Mucosa of stomach (tissue), 1 donor: ENCODE data around the gene MYO5C.

Experiments
- H3K27me3 ChIP-seq: one replicate; pipeline ENCODE4 v1.7.0; 2013; ENCODE audit warnings: mild to moderate bottlenecking, low read length; ENCODE audit not compliant: control insufficient read depth, insufficient read depth
- H3K36me3 ChIP-seq: one replicate; pipeline ENCODE4 v1.7.0; 2013; ENCODE audit warnings: low read length; ENCODE audit not compliant: control insufficient read depth, insufficient read depth
- H3K4me1 ChIP-seq: one replicate; pipeline ENCODE4 v1.7.0; 2013; ENCODE audit warnings: mild to moderate bottlenecking, low read length; ENCODE audit not compliant: control insufficient read depth, insufficient read depth
- H3K4me3 ChIP-seq: one replicate; pipeline ENCODE4 v1.7.0; 2013; ENCODE audit warnings: low read length
- H3K9ac ChIP-seq: one replicate; pipeline ENCODE4 v1.7.0; 2013; ENCODE audit warnings: mild to moderate bottlenecking, low read length, moderate library complexity
- H3K9me3 ChIP-seq: one replicate; pipeline ENCODE4 v1.7.0; 2013; ENCODE audit warnings: mild to moderate bottlenecking, low read length, moderate library complexity; ENCODE audit not compliant: control insufficient read depth
- donor health status: Pancreatic carcinoma.

The MYO5C gene

GRCh38 chr15:52214553-52214952, 81.1 kb downstream of the MYO5C start:
- Histone ChIP-seq H3K27me3 (no peaks in the 10 kb centered on the region), H3K4me1 (no peaks in the 10 kb centered on the region), H3K4me3 (no peak overlapping the region), H3K36me3 (peaks cover 15% of the 10 kb centered on the region), H3K9ac (no peak overlapping the region), H3K9me3 (no peaks in the 10 kb centered on the region)

DNA sequence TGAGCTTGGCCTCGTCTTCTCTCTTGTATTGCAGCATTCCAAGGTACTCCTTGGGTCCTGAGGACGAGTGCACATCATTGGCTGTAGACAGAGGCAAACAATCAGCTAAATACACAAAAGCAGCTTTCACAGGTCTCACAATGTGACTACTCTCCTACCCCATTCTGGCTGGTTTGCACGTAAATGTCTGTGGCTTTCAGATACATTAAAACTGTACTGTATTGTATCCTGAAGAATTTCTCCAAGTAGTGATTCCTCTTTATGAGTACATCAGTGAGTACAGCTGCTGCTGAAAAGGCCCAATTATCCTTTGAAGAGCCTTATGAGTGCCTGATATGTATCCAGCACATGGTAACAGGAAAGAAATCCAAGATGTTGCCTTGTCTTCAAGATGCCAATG, 82.4 kb downstream of the MYO5C start:
- Histone ChIP-seq H3K36me3 (peaks cover 15% of the 10 kb centered on the region), H3K9me3 (no peaks in the 10 kb centered on the region), H3K4me3 (no peak overlapping the region), H3K27me3 (no peaks in the 10 kb centered on the region), H3K4me1 (no peaks in the 10 kb centered on the region), H3K9ac (no peak overlapping the region)

DNA sequence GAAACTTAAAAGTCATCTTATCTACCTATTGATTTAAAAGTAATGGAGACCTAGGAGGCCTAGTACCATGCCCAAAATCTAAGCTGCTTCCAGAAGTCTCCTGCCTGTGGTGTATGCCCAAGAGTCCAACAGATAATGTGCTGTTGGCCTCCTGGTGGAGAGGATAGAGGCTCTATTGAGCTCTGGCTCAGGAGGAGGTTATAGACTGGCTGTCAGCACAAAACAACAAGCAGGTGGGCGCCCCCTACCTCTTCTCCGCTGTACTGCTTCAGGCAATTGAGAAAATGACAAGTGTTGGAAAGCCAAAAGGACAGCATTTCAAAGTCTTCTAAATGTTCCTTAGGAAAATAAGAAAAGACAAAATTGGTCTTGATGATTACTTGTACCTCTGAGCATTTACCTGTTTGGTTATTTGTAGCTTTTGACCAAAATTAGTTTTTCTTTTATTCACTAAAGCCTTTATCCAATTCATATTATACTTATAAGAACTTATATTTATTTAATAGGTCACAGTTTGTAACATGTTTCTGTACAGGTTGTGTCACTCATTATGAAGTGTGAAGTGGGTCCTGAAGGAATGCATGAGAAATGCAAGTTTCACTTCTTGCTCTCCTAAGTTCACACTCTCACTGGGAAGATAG, 87.2 kb downstream of the MYO5C start:
- H3K27me3 ChIP-seq = no peaks in the 10 kb centered on the region
- no peak overlapping the region for H3K4me3 ChIP-seq
- no peak overlapping the region for H3K9ac ChIP-seq
- peaks cover 9% of the 10 kb centered on the region for H3K36me3 ChIP-seq
- H3K9me3 ChIP-seq = no peaks in the 10 kb centered on the region
- H3K4me1 ChIP-seq = no peaks in the 10 kb centered on the region

- H3K4me3 ChIP-seq = no peak overlapping the region
- peaks cover 9% of the 10 kb centered on the region for H3K36me3 ChIP-seq
- H3K9me3 ChIP-seq = no peaks in the 10 kb centered on the region
These were observed 88.4 kb downstream of the MYO5C start for GRCh38 chr15:52207191-52207590.

GRCh38 chr15:52206446-52206845, 89.2 kb downstream of the MYO5C start:
- H3K9ac ChIP-seq = no peak overlapping the region
- H3K4me3 ChIP-seq = no peak overlapping the region
- H3K4me1 ChIP-seq = no peaks in the 10 kb centered on the region
- peaks cover 9% of the 10 kb centered on the region for H3K36me3 ChIP-seq
- no peaks in the 10 kb centered on the region for H3K27me3 ChIP-seq
- no peaks in the 10 kb centered on the region for H3K9me3 ChIP-seq

More at GRCh38 chr15:52207191-52207590, 88.4 kb downstream of the MYO5C start:
- no peaks in the 10 kb centered on the region for H3K27me3 ChIP-seq
- no peak overlapping the region for H3K9ac ChIP-seq
- no peaks in the 10 kb centered on the region for H3K4me1 ChIP-seq

GRCh38 chr15:52204657-52205056, 90.9 kb downstream of the MYO5C start:
- no peak overlapping the region for H3K4me3 ChIP-seq
- no peaks in the 10 kb centered on the region for H3K4me1 ChIP-seq
- no peak overlapping the region for H3K9ac ChIP-seq
- no peaks in the 10 kb centered on the region for H3K27me3 ChIP-seq
- H3K36me3 ChIP-seq = peaks cover 9% of the 10 kb centered on the region
- H3K9me3 ChIP-seq = no peaks in the 10 kb centered on the region

GRCh38 chr15:52200831-52201365, 94.7 kb downstream of the MYO5C start:
- Histone ChIP-seq H3K36me3 (peaks cover 5% of the 10 kb centered on the region), H3K4me1 (no peaks in the 10 kb centered on the region), H3K9me3 (no peaks in the 10 kb centered on the region), H3K4me3 (no peak overlapping the region), H3K27me3 (no peaks in the 10 kb centered on the region), H3K9ac (no peak overlapping the region)

- Histone ChIP-seq H3K9me3 (no peaks in the 10 kb centered on the region), H3K9ac (no peak overlapping the region), H3K4me3 (no peak overlapping the region), H3K36me3 (peaks cover 2% of the 10 kb centered on the region), H3K27me3 (no peaks in the 10 kb centered on the region), H3K4me1 (no peaks in the 10 kb centered on the region)
These were observed 96.3 kb downstream of the MYO5C start for GRCh38 chr15:52199271-52199670.

GRCh38 chr15:52196891-52197290, 98.7 kb downstream of the MYO5C start:
- H3K36me3 ChIP-seq = no peaks in the 10 kb centered on the region
- H3K4me3 ChIP-seq = no peak overlapping the region
- no peaks in the 10 kb centered on the region for H3K4me1 ChIP-seq
- H3K9me3 ChIP-seq = no peaks in the 10 kb centered on the region
- no peaks in the 10 kb centered on the region for H3K27me3 ChIP-seq
- H3K9ac ChIP-seq = no peak overlapping the region

- Histone ChIP-seq H3K4me3 (no peak overlapping the region), H3K27me3 (no peaks in the 10 kb centered on the region), H3K9me3 (no peaks in the 10 kb centered on the region), H3K4me1 (no peaks in the 10 kb centered on the region), H3K36me3 (no peaks in the 10 kb centered on the region), H3K9ac (no peak overlapping the region)
These were observed 101.8 kb downstream of the MYO5C start for GRCh38 chr15:52193791-52194190.

- H3K4me1 ChIP-seq = no peaks in the 10 kb centered on the region
- H3K9me3 ChIP-seq = no peaks in the 10 kb centered on the region
- no peak overlapping the region for H3K4me3 ChIP-seq
- H3K27me3 ChIP-seq = no peaks in the 10 kb centered on the region
- H3K36me3 ChIP-seq = no peaks in the 10 kb centered on the region
- H3K9ac ChIP-seq = no peak overlapping the region
These were observed 102.3 kb downstream of the MYO5C start for GRCh38 chr15:52193321-52193720.

DNA sequence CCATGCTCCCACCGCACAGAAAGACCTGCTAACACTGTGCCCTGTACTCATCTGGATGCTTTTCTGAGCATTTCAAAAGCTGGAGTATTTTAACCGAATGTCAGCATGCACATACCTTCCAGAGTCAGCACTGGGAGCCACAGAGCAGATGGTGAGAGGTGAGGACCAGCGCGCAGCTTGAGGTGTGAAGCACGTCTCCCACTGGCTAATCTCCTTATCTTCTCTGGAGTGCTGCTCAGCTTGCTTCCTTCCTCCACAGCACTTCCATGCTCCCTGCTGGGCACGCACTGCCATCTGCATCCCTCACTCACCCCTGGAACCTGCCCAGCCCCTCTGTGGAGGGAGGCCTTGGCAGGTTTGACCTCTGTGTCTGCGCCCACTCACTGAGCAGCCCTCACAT, 104.4 kb downstream of the MYO5C start, which contains the start of gene GNB5:
GNB5 (minus strand) TSS at position 186 of the 400 bp plus-strand sequence. CDS start 6,716 bp downstream, outside the sequence.
- H3K4me3 ChIP-seq = no peak within 1 kb of the TSS
- no peaks in the 10 kb centered on the region for H3K27me3 ChIP-seq
- no peaks in the 10 kb centered on the region for H3K36me3 ChIP-seq
- no peaks in the 10 kb centered on the region for H3K9me3 ChIP-seq
- H3K4me1 ChIP-seq = no peaks in the 10 kb centered on the region
- no peak within 1 kb of the TSS for H3K9ac ChIP-seq
